Naive thymus-derived CD4-positive, alpha-beta T cell (primary cell): ENCODE data around the gene ADGRB3. TPM values are rescaled to one million over a fixed set of nuclear protein-coding genes. Genes with fewer than 3 reads are reported as not detected.
"Not testable (repeated sequence)": the region's sequence is repeated elsewhere in the genome, so short reads cannot be mapped to it uniquely, and the experiment has no call there.

ENCODE experiments used
- ATAC-seq: fragments of 150-1000 bp; cut with Tn5 transposase; 2 replicates; pipeline ENCODE4 v1.10.0; 2021; ENCODE audit warnings: mild to moderate bottlenecking, moderate library complexity
- CTCF ChIA-PET: fragments of 350-600 bp; sonication (Branson Sonifier 250); formaldehyde crosslinking; loops from one replicate; lab custom pipeline; 2021; ENCODE audit warnings: antibody characterized with exemption; lab: Charles Lee
- POLR2A ChIA-PET: fragments of 350-600 bp; sonication (Branson Sonifier 250); formaldehyde crosslinking; loops from one replicate; lab custom pipeline; 2021; ENCODE audit warnings: antibody characterized with exemption, inconsistent platforms; lab: Charles Lee
- DNase-seq, 9 donors: peaks; one replicate each; pipeline versions ENCODE4 v3.0.0 to v3.0.0-alpha.2; 2020 to 2022; ENCODE audit warnings: mixed read lengths in 1 of 9
- H3K27ac ChIP-seq: one replicate; pipeline ENCODE4 v1.7.0; 2013; ENCODE audit warnings: mild to moderate bottlenecking, low read depth, low read length, moderate library complexity
- H3K27me3 ChIP-seq, 2 donors: one replicate each; pipeline ENCODE4 v1.7.0; 2013; ENCODE audit warnings: low read length in 2 of 2, mild to moderate bottlenecking in 2 of 2, moderate library complexity in 2 of 2; ENCODE audit not compliant: control insufficient read depth in 2 of 2, insufficient read depth in 2 of 2
- H3K36me3 ChIP-seq, 3 experiments: 1 replicate in 2 of 3; 2 replicates in 1 of 3; pipeline ENCODE4 v1.7.0; 2013; ENCODE audit warnings: low read length in 3 of 3, mild to moderate bottlenecking in 3 of 3, moderate library complexity in 1 of 3; ENCODE audit not compliant: insufficient read depth in 3 of 3, control insufficient read depth in 2 of 3
- H3K4me1 ChIP-seq, 2 donors: one replicate each; pipeline ENCODE4 v1.7.0; 2013; ENCODE audit warnings: low read length in 2 of 2, mild to moderate bottlenecking in 2 of 2, moderate library complexity in 1 of 2; ENCODE audit not compliant: control insufficient read depth in 2 of 2, insufficient read depth in 2 of 2
- H3K4me3 ChIP-seq: 2 replicates; pipeline ENCODE4 v1.7.0; 2013; ENCODE audit warnings: mild to moderate bottlenecking, low read length
- H3K9me3 ChIP-seq, 3 experiments: 1 replicate in 2 of 3; 2 replicates in 1 of 3; pipeline ENCODE4 v1.7.0; 2013; ENCODE audit warnings: low read length in 3 of 3; ENCODE audit not compliant: control insufficient read depth in 2 of 3
- H3K27ac Mint-ChIP-seq, 9 donors: one replicate each; pipeline ENCODE4 v1.8.0; 2020 to 2022; ENCODE audit warnings: mixed read lengths in 9 of 9, mild to moderate bottlenecking in 8 of 9, moderate library complexity in 5 of 9, inconsistent platforms in 2 of 9
- H3K27me3 Mint-ChIP-seq, 5 donors: one replicate each; pipeline ENCODE4 v1.8.0; 2021 to 2022; ENCODE audit warnings: mixed read lengths in 5 of 5, mild to moderate bottlenecking in 1 of 5
- H3K36me3 Mint-ChIP-seq, 5 donors: one replicate each; pipeline ENCODE4 v1.8.0; 2020 to 2022; ENCODE audit warnings: mixed read lengths in 5 of 5, mild to moderate bottlenecking in 3 of 5, inconsistent platforms in 1 of 5
- H3K4me1 Mint-ChIP-seq, 7 donors: one replicate each; pipeline ENCODE4 v1.8.0; 2020 to 2022; ENCODE audit warnings: mixed read lengths in 7 of 7, mild to moderate bottlenecking in 3 of 7, inconsistent platforms in 1 of 7
- H3K4me3 Mint-ChIP-seq, 10 donors: one replicate each; pipeline ENCODE4 v1.8.0; 2020 to 2022; ENCODE audit warnings: mild to moderate bottlenecking in 10 of 10, mixed read lengths in 10 of 10, moderate library complexity in 6 of 10, inconsistent platforms in 2 of 10
- H3K9me3 Mint-ChIP-seq, 11 donors: one replicate each; pipeline ENCODE4 v1.8.0; 2020 to 2022; ENCODE audit warnings: mixed read lengths in 11 of 11, mild to moderate bottlenecking in 4 of 11, inconsistent platforms in 1 of 11, moderate library complexity in 1 of 11
- intact Hi-C, 2 donors: fragments of 100-400 bp; cut with micrococcal nuclease; formaldehyde crosslinking; loops; one replicate each; pipeline ENCODE4 v1.15.1; 2023
- polyA plus RNA-seq, 2 donors: library from polyadenylated mRNA; unstranded; fragments of 300-500 nt; fragmentation: Illumina TruSeq; gene quantifications; one replicate each; pipeline ENCODE4 v1.2.3, GENCODE V29; 2021
- total RNA-seq, 6 experiments: library from RNA in 5 of 6; stranded (reverse) in 5 of 6; gene quantifications; 1 replicate in 5 of 6; 2 replicates in 1 of 6; pipeline ENCODE4 v1.2.3 and lab custom pipeline; 2021 to 2026

ADGRB3 gene
- total and polyA plus RNA-seq, 7 experiments from 2014 or later = not detected

- Mint-ChIP-seq H3K27me3 (peaks cover 0 to 6% (median 0%) of the 10 kb centered on the region in 5 donors), H3K36me3 (no peaks in the 10 kb centered on the region), H3K27ac (no peak overlapping the region), H3K9me3 (peaks cover 0 to 6% (median 0%) of the 10 kb centered on the region in 11 donors), H3K4me1 (no peaks in the 10 kb centered on the region), H3K4me3 (no peak overlapping the region)
- intact Hi-C loops = no loop called here
- Histone ChIP-seq H3K4me3 (no peak overlapping the region), H3K27ac (no peak overlapping the region), H3K36me3 (no peaks in the 10 kb centered on the region), H3K9me3 (no peaks in the 10 kb centered on the region), H3K27me3 (no peaks in the 10 kb centered on the region), H3K4me1 (no peaks in the 10 kb centered on the region)
- ATAC-seq (no peak), DNase-seq (no peak)
- ChIA-PET CTCF (no interaction called here), POLR2A (no interaction called here)
These were observed 40.5 kb downstream of the ADGRB3 start for GRCh38 chr6:68675548-68675947.

GRCh38 chr6:68676094-68676493 lies 41.0 kb downstream of the ADGRB3 start:
- H3K4me1 ChIP-seq, H3K4me1 Mint-ChIP-seq, CTCF ChIA-PET, H3K9me3 ChIP-seq, H3K36me3 ChIP-seq, H3K4me3 Mint-ChIP-seq, H3K27ac Mint-ChIP-seq, POLR2A ChIA-PET, intact Hi-C loops, ATAC-seq, H3K9me3 Mint-ChIP-seq, H3K4me3 ChIP-seq, H3K27me3 Mint-ChIP-seq, H3K27ac ChIP-seq, DNase-seq, H3K36me3 Mint-ChIP-seq, H3K27me3 ChIP-seq: not testable (repeated sequence)

GRCh38 chr6:68677058-68677457 lies 42.0 kb downstream of the ADGRB3 start:
- Histone ChIP-seq H3K36me3 (no peaks in the 10 kb centered on the region), H3K27ac (no peak overlapping the region), H3K27me3 (no peaks in the 10 kb centered on the region), H3K9me3 (no peaks in the 10 kb centered on the region), H3K4me3 (no peak overlapping the region), H3K4me1 (no peaks in the 10 kb centered on the region)
- DNase-seq (no peak), ATAC-seq (no peak)
- Mint-ChIP-seq H3K27me3 (peaks cover 0 to 6% (median 0%) of the 10 kb centered on the region in 5 donors), H3K27ac (no peak overlapping the region), H3K9me3 (peaks cover 0 to 6% (median 0%) of the 10 kb centered on the region in 11 donors), H3K4me1 (no peaks in the 10 kb centered on the region), H3K36me3 (no peaks in the 10 kb centered on the region), H3K4me3 (no peak overlapping the region)
- ChIA-PET CTCF (no interaction called here), POLR2A (no interaction called here)
- intact Hi-C loops = no loop called here

GRCh38 chr6:68679399-68679798 lies 44.3 kb downstream of the ADGRB3 start:
- H3K36me3 Mint-ChIP-seq = no peaks in the 10 kb centered on the region
- H3K4me1 Mint-ChIP-seq = no peaks in the 10 kb centered on the region
- no peak overlapping the region for H3K4me3 ChIP-seq
- H3K27ac ChIP-seq = no peak overlapping the region
- intact Hi-C loops = no loop called here
- H3K9me3 ChIP-seq = no peaks in the 10 kb centered on the region
- H3K27me3 Mint-ChIP-seq = no peaks in the 10 kb centered on the region
- peaks cover 0 to 3% (median 0%) of the 10 kb centered on the region in 11 donors for H3K9me3 Mint-ChIP-seq
- no peaks in the 10 kb centered on the region for H3K4me1 ChIP-seq
- H3K4me3 Mint-ChIP-seq = no peak overlapping the region
- no peaks in the 10 kb centered on the region for H3K27me3 ChIP-seq
- CTCF ChIA-PET = no interaction called here
- no peak for DNase-seq
- H3K27ac Mint-ChIP-seq = no peak overlapping the region
- H3K36me3 ChIP-seq = no peaks in the 10 kb centered on the region
- no peak for ATAC-seq
- POLR2A ChIA-PET = no interaction called here

GRCh38 chr6:68680264-68680663 lies 45.2 kb downstream of the ADGRB3 start:
- no peak overlapping the region for H3K4me3 Mint-ChIP-seq

GRCh38 chr6:68689910-68690309 lies 54.8 kb downstream of the ADGRB3 start:
- intact Hi-C loops = no loop called here
- no peak overlapping the region for H3K4me3 Mint-ChIP-seq
- Histone ChIP-seq H3K4me3 (no peak overlapping the region), H3K36me3 (no peaks in the 10 kb centered on the region), H3K9me3 (no peaks in the 10 kb centered on the region), H3K4me1 (no peaks in the 10 kb centered on the region), H3K27ac (no peak overlapping the region), H3K27me3 (no peaks in the 10 kb centered on the region)
- no peak overlapping the region for H3K27ac Mint-ChIP-seq
- ChIA-PET CTCF (no interaction called here), POLR2A (no interaction called here)
- H3K4me1 Mint-ChIP-seq = no peaks in the 10 kb centered on the region
- peaks cover 0 to 5% (median 0%) of the 10 kb centered on the region in 5 donors for H3K27me3 Mint-ChIP-seq
- no peaks in the 10 kb centered on the region for H3K36me3 Mint-ChIP-seq
- ATAC-seq = no peak
- peaks cover 0 to 5% (median 0%) of the 10 kb centered on the region in 11 donors for H3K9me3 Mint-ChIP-seq
- DNase-seq = no peak

More at GRCh38 chr6:68680264-68680663, 45.2 kb downstream of the ADGRB3 start:
- no peaks in the 10 kb centered on the region for H3K36me3 ChIP-seq
- Mint-ChIP-seq H3K9me3 (peaks cover 0 to 3% (median 0%) of the 10 kb centered on the region in 11 donors), H3K4me1 (no peaks in the 10 kb centered on the region), H3K27me3 (no peaks in the 10 kb centered on the region), H3K36me3 (no peaks in the 10 kb centered on the region), H3K27ac (no peak overlapping the region)
- POLR2A ChIA-PET = no interaction called here
- ATAC-seq (no peak), DNase-seq (no peak)
- intact Hi-C loops = no loop called here
- H3K4me3 ChIP-seq = no peak overlapping the region
- no peak overlapping the region for H3K27ac ChIP-seq
- H3K9me3 ChIP-seq = no peaks in the 10 kb centered on the region
- no peaks in the 10 kb centered on the region for H3K4me1 ChIP-seq
- CTCF ChIA-PET = no interaction called here
- H3K27me3 ChIP-seq = no peaks in the 10 kb centered on the region

GRCh38 chr6:68691120-68691519 lies 56.0 kb downstream of the ADGRB3 start:
- peaks cover 0 to 5% (median 0%) of the 10 kb centered on the region in 5 donors for H3K27me3 Mint-ChIP-seq
- H3K4me1 ChIP-seq = no peaks in the 10 kb centered on the region
- no peaks in the 10 kb centered on the region for H3K27me3 ChIP-seq
- peaks cover 0 to 5% (median 0%) of the 10 kb centered on the region in 11 donors for H3K9me3 Mint-ChIP-seq
- POLR2A ChIA-PET = no interaction called here
- DNase-seq (no peak), ATAC-seq (no peak)
- no peaks in the 10 kb centered on the region for H3K36me3 ChIP-seq
- CTCF ChIA-PET = no interaction called here
- no peaks in the 10 kb centered on the region for H3K9me3 ChIP-seq
- intact Hi-C loops = no loop called here
- H3K4me3 Mint-ChIP-seq = no peak overlapping the region
- H3K27ac Mint-ChIP-seq = no peak overlapping the region
- H3K4me1 Mint-ChIP-seq = no peaks in the 10 kb centered on the region
- H3K36me3 Mint-ChIP-seq = no peaks in the 10 kb centered on the region
- H3K4me3 ChIP-seq = no peak overlapping the region
- no peak overlapping the region for H3K27ac ChIP-seq
